Stimulated activated CD4-positive, alpha-beta T cell treated with anti-CD3 and anti-CD28 coated beads, TNF-alpha, amount 100 ng/mL, for 24 hours (primary cell): ENCODE results near the gene ARHGDIG.
A peak's percentile ranks its signal among the peaks of the same experiment; 100 is the strongest.
"Not testable (repeated sequence)": the region's sequence is repeated elsewhere in the genome, so short reads cannot be mapped to it uniquely, and the experiment has no call there.

Source experiments
- DNase-seq, 3 experiments: peaks; one replicate each; pipeline ENCODE4 v3.0.0-alpha.2; 2020; ENCODE audit warnings: low read depth in 3 of 3

Gene ARHGDIG

DNA sequence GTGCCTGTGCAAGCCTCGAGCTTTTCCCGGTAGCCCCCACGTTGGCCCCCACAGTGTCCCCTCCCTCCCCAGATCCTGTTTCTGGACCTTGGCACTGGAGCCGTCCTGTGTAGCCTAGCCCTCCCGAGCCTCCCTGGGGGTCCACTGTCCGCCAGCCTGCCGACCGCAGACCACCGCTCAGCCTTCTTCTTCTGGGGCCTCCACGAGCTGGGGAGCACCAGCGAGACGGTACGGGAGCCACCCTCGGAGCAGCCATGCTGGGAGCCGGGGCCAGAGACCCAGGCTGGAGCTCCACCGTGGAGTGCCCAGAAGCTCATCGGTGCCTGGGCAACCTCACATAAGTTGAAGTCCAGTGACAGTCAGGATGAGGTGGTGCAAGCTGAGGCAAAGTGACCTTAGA, 16.4 kb upstream of the ARHGDIG start:
- DNase-seq, result no peak

DNA sequence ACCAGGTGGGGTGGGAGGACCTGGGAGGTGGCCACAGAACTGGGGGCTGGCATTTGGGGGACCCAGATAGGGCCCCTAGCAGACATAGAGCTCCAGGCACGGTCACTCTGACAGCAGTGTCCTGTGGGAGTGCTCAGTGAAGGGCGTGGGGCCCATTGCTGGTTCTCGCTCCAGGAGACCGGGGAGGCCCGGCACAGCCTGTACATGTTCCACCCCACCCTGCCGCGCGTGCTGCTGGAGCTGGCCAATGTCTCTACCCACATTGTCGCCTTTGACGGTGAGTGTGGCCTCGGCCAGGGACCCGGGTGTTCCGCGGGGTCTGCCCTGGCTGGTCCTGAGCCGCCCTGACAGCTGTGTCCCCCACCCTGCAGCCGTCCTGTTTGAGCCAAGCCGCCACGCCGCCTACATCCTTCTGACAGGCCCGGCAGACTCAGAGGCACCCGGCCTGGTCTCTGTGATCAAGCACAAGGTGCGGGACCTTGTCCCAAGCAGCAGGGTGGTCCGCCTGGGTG, 15.9 kb upstream of the ARHGDIG start:
- no peak for DNase-seq

DNA sequence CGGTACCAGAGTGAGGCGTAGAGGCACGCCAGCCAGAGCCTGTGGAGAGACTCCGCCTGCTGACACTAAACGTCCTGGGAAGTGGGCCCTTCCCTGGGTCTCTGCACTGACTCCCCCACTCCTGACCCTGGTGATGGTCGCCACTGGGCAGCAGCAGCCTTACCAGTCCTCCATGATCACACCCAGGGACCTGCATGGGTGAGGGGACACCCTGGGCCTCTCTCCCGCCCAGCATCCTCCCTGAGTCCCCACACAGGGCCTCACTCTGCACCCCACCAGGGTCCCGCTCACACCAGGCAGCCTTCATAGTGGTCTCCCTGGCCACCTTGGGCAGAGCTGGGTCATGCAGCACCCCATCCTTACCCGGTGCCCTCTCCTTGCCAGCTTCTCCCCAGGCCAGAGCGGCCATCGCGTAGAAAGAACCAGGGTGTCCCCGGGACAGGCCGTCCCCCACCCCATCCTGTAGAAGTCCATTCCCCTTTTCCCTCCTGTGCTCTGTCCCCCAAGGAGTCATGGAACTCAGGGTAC, 15.3 kb upstream of the ARHGDIG start:
- DNase-seq, result no peak

DNA sequence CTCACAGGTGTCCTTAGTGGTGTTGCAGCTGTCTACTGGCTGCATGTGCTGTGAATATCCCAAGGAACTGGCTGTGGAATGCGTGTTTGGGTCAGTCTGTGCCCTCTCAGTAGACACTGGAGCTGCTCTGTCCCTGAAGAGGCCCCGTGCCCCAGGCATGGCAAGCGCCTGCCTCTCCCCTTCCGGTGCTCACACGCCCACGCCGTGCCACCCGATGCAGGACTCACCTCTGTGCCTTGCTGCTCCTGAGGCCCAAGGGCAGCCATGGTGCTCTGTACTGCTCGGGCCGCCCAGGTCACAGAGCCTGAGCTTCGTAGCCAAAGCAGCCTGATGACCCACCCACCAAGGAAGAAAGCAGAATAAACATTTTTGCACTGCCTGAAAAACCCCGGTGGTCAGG, 14.7 kb upstream of the ARHGDIG start:
- DNase-seq, result no peak

DNA sequence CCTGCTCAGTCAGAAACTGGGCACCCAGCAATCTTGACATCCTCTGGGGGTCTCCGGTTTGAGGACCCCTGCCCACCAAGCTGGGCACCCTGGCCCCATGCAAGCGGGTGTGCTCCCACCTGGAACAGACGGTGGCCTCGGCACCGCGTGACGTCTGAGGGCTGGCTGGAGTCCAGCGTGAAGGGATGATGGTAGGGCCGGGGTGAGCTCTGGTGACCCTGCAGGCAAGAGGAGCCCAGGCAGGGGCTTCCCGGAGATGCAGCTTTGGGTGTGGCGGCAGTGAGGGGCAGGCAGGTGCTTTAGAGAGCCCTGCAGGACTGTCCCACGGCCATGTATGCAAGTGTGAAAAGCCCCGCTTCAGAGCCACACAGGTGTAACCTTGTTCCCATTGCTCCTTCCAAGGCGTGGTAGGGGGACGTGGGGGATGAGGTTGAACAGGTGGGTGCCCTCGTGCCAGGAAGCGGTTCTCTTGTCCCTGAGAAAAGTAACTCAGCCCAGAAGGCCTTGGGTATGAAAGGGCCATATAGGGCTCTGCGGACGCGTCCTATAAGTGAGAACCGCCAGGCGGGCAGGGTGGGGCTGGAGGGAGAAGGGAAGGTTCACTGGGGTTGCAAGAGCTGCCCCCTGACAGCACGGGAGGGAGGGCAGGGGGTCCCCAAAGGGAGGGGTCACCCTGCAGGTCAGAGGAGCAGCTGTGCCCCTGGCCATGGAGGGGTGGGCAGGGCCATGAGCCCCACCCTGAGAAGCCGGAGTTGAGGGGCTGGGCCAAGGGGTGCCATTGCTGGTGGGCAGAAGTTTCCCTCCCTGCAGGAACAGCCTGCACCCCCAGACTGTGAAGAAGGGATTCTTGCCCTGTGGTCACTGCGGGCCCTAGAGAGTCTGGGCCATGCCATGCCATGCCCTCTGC, 13.9 kb upstream of the ARHGDIG start:
- DNase-seq, result no peak

DNA sequence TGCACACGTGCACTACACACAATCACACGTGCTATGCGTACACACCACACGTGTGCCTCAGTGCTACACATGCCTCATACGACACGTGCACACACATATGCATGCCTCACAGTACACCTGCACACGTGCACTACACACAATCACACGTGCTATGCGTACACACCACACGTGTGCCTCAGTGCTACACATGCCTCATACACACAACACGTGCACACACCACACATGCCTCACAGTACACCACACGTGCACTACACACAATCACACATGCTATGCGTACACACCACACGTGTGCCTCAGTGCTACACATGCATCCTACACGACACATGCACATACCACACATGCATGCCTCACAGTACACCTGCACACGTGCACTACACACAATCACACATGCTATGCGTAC, 12.8 kb upstream of the ARHGDIG start:
- not testable (repeated sequence) for DNase-seq

DNA sequence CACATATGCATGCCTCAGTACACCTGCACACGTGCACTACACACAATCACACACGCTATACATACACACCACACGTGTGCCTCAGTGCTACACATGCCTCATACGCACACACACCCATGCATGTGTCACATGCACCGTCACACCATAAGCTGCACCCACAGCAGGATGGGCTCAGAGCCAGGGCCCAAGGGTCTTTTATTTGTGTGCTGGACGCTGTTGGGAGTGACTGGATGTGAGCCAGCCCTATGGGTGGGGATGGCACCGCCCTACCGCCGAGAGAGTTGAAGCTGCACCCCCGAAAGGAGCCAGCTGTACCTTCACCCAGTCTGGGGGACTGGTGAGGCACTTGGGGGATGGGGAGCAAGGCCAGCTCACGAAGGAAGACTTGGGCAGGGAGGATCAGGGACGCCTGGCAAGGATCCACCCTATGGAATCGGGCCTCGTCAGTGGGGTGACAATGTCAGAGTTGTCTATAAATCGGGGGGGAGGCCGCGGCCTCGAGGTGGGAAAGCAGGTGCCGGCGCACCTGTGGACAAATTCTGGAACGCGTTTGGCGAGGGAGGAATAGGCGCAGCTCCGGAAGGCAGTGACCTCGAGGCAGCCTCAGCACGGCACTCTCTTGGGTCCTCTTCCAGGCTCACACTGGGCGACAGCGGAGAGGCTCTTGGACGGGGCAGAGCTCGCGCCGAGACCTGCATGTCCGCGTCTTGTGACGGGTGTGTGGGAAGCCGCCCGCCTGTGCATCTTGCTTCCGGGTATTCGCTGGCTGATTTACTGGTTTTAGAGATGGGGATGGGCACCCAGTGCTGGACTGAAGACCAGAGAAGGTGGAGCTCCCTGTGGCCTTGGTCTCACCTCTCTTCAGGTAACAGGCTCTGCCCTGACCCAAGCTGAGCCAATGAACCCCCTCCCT, 12.0 kb upstream of the ARHGDIG start:
- DNase-seq, result no peak

DNA sequence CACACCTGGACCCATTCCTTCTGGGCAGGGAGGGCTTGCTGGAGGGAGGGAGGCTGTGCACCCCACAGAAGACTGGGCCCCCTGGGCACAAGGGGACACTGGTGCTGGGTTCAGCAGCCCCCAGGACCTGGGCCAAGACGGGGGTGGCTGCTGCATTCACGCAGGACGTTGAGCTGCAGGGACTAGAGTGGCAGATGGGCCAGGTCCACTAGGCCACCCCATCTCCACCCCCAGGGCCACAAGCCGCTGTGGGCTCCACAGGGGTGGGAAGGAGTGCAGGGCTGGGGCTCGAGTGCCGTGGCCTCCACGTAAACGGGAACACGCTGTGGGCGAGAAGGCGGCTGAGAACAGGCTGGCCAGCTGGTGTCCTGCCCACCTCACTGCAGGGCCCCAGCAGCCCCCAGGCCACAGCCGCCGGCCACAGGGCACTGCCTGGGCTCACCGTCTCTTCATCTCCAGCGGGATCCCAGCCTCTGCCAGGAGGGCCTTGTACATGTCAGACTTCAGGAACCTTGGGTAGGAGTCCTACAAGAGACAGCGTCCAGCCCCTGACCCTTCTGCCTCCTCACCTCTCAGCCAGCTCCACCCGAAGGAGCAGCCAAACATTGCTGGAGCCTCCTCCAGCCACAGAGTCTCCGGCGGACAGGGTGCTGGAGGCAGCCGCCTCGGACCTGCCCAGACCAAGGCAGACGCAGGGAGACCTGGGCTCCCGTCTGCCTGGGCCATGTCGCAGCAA, 11.2 kb upstream of the ARHGDIG start:
- DNase-seq, result no peak

DNA sequence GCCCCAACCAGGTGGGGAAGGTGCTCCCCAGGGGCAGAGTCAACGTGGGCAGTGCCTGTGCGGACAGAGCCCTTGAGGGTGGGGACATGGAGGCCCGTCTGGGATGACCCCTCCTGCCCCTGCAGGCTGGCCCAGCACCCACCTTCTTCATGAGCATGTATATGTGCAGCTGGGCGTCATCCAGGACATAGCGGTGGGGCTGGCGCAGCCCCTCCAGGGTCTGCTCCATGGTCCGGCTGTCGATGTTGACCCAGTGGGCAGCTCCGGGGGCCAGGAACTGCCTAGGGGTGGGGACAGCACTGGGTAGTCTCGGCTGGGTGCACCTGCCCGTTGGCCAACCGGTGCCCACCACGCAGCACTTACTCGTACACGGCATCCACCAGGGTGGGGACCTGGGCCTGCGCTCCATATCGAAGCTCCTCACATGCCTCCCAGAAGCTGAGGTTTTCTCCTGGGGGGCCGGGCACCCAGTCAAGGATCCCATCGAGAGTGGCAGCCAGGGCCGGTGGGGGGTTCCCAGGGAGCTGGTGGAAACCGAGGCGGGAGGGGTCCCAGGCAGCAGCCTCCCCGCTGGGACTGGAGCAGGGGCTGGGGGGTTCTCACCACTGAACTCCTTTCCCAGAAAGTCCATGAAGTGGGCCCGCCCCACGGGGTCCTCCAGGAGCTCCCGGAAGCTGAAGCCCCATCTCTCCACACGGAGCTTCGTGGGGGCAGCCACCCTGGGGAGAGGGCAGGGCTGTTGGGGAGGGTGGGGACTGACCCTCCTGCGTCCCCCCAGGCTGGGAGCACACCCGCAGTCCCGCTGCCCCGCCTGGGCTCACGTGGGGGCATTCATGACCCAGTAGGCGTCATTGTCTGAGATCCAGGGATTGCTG, 9.8 kb upstream of the ARHGDIG start:
- no peak for DNase-seq

DNA sequence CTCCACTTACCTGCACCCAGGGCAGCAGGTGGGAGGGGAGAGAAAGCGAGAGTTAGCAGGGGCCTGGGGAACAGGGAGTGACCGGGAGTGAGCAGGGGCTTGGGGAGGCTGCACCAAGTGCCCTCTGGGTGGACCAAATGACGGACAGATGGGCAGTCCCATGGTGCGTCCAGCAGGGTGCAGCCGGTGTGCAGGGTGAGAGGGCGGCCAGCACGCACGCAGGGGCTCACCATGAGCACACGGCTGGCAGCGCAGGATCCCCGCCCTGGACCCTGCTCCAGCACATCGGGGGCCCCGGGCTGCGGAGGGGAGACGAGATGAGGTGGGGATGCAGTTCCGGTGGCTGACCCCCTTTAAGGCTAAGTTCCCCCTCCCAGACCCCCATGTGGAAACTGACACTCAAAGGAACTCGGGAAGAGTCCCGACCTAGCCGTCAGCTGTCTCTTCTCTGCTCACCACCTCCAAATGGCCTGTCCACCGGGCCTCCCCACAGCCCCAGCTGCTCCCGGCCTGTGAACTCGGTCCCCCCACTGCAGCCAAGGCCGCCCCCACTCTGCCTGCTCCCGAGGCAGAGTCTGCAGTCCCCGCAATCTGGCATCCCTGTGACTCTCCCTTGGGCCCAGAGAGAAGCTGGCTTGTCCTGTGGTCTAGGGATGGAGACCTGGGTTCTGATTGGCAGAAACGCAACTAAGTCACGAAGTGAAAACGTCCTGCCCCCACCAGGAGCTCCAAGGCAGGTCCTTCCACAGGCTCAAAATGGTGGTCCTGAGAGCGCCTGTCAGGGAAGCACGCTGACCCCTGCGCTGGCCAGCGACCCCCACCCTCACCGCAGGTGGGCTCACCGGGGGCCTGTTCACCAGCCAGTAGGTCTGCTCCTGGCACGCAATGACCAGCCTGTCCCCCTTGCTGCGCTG, 7.5 kb upstream of the ARHGDIG start:
- DNase-seq, result no peak

DNA sequence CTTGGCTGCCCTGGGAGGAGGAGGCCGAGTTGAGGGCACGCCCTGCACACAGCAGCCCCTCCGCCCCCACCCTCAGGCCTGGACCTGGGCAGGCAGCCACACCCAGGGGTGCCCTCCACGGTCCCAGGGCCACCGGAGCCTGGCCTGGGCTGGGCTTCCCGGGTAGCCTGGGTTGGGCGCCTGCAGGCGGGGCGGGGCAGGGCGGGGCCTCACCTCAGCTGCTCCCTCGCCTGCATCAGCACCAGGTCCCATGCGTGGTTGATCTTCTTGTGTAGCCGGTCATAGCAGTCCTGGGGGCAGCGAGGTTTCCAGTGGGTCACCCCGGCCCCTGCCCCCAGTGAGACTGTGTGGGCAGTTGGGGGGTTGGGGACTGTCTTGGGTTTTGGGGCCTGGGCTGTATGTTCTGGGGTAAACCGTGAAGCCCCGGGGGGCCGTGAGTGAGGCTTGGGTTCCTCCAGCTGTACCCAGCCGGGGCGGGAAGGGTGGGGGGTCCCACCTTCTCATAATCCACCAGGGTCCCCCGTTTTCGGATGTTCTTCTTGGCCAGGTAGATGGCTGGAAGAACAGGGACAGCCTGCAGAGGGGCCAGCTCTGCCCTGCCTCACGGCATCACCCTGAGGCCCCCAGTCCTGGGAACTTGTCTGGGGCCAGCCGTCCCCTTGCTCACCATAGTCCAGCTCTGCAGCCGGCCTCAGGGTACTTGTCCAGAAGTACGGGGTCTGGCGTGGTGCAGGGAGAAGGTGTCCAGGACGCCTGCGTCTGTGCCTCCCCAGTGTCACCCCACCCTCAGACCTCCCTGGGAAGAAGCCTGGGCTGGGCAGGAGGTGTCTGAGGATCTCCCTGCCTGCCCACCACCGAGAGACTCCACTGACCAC, 6.6 kb upstream of the ARHGDIG start:
- DNase-seq, result no peak

DNA sequence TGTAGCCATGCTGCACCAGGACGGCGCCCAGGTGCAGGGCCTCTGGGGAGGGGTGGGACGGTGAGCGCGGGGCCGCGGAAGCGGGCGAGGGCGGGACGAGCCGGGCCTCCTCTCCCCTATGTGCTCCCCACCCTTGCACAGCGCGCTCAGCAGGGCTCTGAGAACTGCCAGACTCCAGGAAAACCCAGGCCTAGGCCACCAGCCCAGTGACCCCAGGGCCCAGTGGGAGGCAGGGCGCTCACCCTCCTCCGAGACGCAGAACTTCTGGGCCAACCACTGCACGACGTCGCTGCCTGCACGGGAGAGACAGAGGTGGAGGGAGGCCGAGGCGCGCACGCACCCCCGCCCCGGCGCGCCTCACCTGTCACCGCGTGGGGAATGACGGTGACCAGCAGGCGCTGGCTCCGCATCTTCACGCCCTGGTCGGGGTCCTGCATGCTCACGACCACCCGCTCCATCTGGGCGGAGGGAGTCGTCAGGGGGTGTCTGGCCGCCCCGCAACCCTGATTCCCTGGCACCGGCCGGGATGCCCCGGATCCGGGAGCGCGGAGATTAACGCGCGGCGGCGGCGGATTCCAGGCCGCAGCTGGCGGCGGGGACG, 5.2 kb upstream of the ARHGDIG start:
- DNase-seq, result peak in 1 of 3 experiments; percentile 24

DNA sequence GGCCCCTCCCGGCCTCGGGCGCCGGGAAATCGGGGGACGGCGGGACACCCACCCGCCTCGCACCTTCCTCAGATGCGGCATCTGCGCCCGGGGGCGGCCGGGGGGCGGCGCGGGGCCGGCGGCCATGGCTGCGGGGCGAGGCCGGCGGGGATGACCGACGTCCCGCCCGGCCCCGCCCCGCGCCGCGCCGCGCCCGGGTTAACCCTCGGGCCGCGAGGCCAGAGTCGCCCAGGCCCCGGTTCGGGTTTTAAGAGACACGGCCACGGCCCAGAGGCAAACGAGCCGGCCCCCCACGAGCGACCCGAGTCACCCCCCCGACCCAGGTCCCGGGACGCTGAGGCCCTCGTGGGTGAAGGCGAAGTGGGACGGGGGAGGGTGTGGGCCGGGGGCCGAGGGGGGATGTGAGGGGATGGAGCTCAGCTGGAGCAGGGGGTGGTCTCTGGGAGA, 4.6 kb upstream of the ARHGDIG start, which contains the start of gene RGS11:
Gene RGS11 (minus strand): TSS at position 159 of the 447 bp plus-strand sequence. CDS start 33 bp downstream, at position 126.
- DNase-seq, result no peak

DNA sequence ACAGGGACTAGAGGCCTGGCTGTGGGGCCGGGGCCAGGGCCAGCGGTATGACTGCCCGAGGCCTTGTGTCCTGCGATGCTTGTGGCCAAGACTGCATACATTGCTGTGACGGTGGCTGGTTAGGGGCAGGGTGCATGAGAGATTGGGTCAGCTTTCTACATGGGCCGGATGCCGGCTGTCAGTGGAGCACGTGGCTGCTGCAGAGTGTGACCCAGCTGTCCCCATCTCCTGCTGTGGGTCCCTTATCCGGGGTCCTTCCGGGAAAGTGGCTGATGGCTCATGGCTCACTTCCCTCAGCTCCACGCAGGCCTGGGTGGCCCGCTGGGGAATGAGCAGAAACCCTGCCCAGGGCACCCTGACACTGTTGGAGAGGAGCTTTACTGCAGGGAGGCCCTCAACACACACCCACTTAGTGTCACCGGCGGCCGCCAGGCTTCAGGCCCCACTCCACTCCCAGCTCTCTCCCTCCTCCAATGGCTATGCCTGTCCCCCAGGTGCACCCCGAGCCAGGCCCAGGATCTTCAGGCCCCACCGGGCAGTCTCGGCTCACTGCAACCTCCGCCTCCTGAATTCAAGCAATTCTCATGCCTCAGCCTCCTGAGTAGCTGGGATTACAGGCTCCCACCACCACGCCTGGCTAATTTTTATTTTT, 3.8 kb upstream of the ARHGDIG start:
- DNase-seq, result no peak

DNA sequence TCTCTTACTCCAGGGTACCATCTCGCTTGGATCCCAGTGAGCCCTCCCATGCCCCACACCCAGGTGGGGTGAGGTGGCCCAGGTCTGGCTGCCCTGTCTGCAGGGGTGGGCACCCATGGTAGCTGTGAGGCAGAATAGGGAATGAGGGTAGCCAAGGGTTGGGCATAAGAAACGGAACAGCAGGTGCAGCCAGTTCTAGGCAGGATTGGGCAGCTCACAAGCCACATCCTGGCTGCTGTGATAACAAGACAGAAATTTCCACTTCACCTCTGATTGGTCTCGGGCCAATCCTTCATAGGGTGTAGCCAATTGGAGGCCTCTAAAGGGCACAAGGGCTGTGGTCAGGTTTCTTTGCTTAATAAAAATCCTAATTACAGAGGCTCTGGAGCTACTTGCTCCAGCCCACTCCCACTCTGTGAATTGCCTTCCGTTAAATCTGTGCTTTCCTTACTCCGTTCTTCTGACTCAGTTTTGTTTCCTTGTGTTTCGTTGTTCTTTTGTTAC, 1.5 kb upstream of the ARHGDIG start:
- peak in 1 of 3 experiments; percentile 22 for DNase-seq

DNA sequence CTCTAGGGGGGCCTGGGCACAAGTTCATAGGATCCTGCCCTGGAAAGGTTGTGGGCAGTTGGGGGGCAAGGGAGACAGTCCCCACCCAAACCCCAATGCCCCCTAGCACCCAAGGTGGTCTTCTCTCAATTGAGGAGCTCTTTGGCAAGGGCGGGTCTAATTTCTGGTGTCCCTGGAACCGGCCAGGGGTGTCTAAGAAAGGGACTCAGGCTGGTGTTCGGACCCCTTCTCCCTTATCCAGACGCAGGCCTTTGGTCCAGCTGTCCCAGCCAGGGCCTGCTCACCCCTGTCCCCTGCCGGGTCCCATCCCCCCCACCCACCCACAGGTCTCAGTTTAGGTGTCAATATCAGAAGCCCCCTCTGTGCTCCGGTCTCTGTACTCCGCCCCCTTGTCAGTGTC, 860 bp upstream of the ARHGDIG start:
- no peak for DNase-seq

DNA sequence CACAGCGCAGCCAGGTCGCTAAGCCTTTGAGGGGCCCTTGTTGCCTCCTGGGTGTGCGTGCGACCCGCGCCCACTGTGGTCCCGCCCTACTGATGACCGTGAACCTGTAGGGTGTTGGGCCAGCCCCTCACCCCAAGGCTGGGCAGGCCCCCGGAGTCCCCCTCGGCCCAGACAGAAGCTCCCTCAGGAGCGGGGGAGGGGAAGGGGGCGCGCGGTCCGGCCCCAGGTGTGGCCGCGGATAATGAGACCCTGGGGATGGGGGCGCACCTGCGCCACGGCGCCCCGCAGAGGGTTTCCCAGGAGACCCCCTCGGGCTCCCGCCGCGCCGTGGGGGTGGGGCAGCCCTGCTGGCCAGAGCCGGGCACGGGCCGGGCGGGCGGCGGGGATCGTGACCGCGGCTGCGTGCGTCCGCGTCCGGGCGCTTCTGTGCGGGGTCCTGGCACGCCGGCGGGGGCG, 358 bp upstream of the ARHGDIG start:
- no peak for DNase-seq
